Gastrocnemius medialis (tissue), 4 donors: ENCODE results near the gene APAF1.

Experiments used
- CTCF ChIP-seq, 5 experiments: fragments of 450-650 bp in 3 of 5; fragments of 200-600 bp in 2 of 5; sonication (generic) in 2 of 5; IDR thresholded peaks in 4 of 5; conservative IDR thresholded peaks in 1 of 5; 1 replicate in 4 of 5; 2 replicates in 1 of 5; pipeline ENCODE4 v1.5.1; 2016 to 2019; ENCODE audit warnings: antibody characterized with exemption in 5 of 5, mild to moderate bottlenecking in 3 of 5, moderate library complexity in 3 of 5
- POLR2A ChIP-seq, 2 donors: fragments of 450-650 bp; IDR thresholded peaks; one replicate each; pipeline ENCODE4 v1.6.1; 2017; ENCODE audit warnings: antibody characterized with exemption in 2 of 2, mild to moderate bottlenecking in 2 of 2, moderate library complexity in 2 of 2

GRCh38 chr12:98767248-98767647, 122.2 kb downstream of the APAF1 start:
- TF ChIP-seq POLR2A (IDR thresholded peaks at IDR 0.05) (no peak), CTCF (IDR thresholded peaks at IDR 0.05 in 4 of 5, conservative IDR thresholded peaks at IDR 0.05 in 1 of 5) (no peak)
